ENCODE data around the gene DOCK1. TPM values are rescaled to one million over a fixed set of nuclear protein-coding genes. Genes with fewer than 3 reads are reported as not detected.

The DOCK1 gene
- total RNA-seq, 2 donors from 2014 or later: 46.4 to 49.0 TPM

GRCh38 chr10:127137391-127137790, 232.2 kb downstream of the DOCK1 start:
- Histone ChIP-seq H3K9ac (ENCODE audit: low read depth in 2 of 2, low read length in 2 of 2) (no peak overlapping the region), H3K4me1 (no peaks in the 10 kb centered on the region), H3K27me3 (no peaks in the 10 kb centered on the region), H3K27ac (no peak overlapping the region), H3K4me3 (no peak overlapping the region), H3K9me3 (no peaks in the 10 kb centered on the region), H3K36me3 (no peaks in the 10 kb centered on the region)
- intact Hi-C loops (cut with DNase I): no loop called here
- no peak for TF ChIP-seq CTCF (IDR thresholded peaks at IDR 0.05)
- no peak for DNase-seq

GRCh38 chr10:127142136-127142535, 236.9 kb downstream of the DOCK1 start:
- Histone ChIP-seq H3K27me3 (no peaks in the 10 kb centered on the region), H3K4me1 (no peaks in the 10 kb centered on the region), H3K27ac (no peak overlapping the region), H3K9ac (ENCODE audit: low read depth in 2 of 2, low read length in 2 of 2) (no peak overlapping the region), H3K4me3 (no peak overlapping the region), H3K36me3 (no peaks in the 10 kb centered on the region), H3K9me3 (no peaks in the 10 kb centered on the region)
- no peak for TF ChIP-seq CTCF (IDR thresholded peaks at IDR 0.05)
- no peak for DNase-seq
- intact Hi-C loops (cut with DNase I): no loop called here

GRCh38 chr10:127142856-127143255, 237.6 kb downstream of the DOCK1 start:
- H3K27me3 ChIP-seq: no peaks in the 10 kb centered on the region
- H3K4me3 ChIP-seq: no peak overlapping the region
- H3K36me3 ChIP-seq: no peaks in the 10 kb centered on the region
- H3K4me1 ChIP-seq: no peaks in the 10 kb centered on the region
- intact Hi-C loops (cut with DNase I): no loop called here
- no peak overlapping the region for H3K27ac ChIP-seq
- H3K9ac ChIP-seq (ENCODE audit: low read depth in 2 of 2, low read length in 2 of 2): no peak overlapping the region
- TF ChIP-seq CTCF (IDR thresholded peaks at IDR 0.05): no peak
- no peak for DNase-seq
- no peaks in the 10 kb centered on the region for H3K9me3 ChIP-seq

- no peaks in the 10 kb centered on the region for H3K27me3 ChIP-seq
These were observed 239.9 kb downstream of the DOCK1 start for GRCh38 chr10:127145173-127145572.

GRCh38 chr10:127146661-127147060, 241.4 kb downstream of the DOCK1 start:
- intact Hi-C loops (cut with DNase I): no loop called here
- DNase-seq: no peak
- TF ChIP-seq CTCF (IDR thresholded peaks at IDR 0.05): no peak

More at GRCh38 chr10:127145173-127145572, 239.9 kb downstream of the DOCK1 start:
- Histone ChIP-seq H3K4me3 (no peak overlapping the region), H3K9me3 (no peaks in the 10 kb centered on the region), H3K9ac (ENCODE audit: low read depth in 2 of 2, low read length in 2 of 2) (no peak overlapping the region), H3K36me3 (no peaks in the 10 kb centered on the region), H3K4me1 (no peaks in the 10 kb centered on the region), H3K27ac (no peak overlapping the region)
- DNase-seq: no peak
- no peak for TF ChIP-seq CTCF (IDR thresholded peaks at IDR 0.05)
- intact Hi-C loops (cut with DNase I): no loop called here

More at GRCh38 chr10:127146661-127147060, 241.4 kb downstream of the DOCK1 start:
- Histone ChIP-seq H3K27me3 (no peaks in the 10 kb centered on the region), H3K9me3 (no peaks in the 10 kb centered on the region), H3K4me1 (no peaks in the 10 kb centered on the region), H3K9ac (ENCODE audit: low read depth in 2 of 2, low read length in 2 of 2) (no peak overlapping the region), H3K27ac (no peak overlapping the region), H3K4me3 (no peak overlapping the region), H3K36me3 (no peaks in the 10 kb centered on the region)

Data from colonic mucosa (tissue), 4 donors.